ENCODE data around the gene KLHL24. TPM values are rescaled to one million over a fixed set of nuclear protein-coding genes. Genes with fewer than 3 reads are reported as not detected.

Gene KLHL24
- total RNA-seq, 1 donor from 2014 or later = 105 TPM

DNA sequence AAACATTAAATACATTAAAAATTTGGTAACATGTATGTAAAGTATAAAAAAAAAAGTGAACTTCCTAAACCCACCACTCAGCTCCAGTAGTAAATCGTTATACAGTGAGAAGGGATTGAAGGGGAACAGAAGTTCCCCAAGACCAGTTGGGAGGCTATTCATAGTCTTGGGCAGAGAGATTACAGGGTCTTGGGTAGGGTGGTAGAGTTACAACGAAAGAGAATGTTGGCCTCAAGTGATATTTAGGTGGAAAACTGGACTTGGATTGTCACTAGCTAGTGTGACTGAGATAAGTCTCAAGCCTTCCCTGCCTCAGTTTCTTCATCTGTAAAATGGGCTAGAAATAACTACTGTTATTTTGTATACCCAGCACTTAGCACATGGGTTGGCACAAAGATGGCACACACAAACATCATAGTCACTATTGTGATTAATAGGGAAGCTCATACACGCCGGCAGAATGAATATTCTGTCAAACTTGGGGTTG is 61.7 kb downstream of the KLHL24 start:
- peak overlapping the region; percentile 76 for H3K27ac Mint-ChIP-seq (ENCODE audit: unreplicated experiment)
- TF ChIP-seq, protein P1, sequence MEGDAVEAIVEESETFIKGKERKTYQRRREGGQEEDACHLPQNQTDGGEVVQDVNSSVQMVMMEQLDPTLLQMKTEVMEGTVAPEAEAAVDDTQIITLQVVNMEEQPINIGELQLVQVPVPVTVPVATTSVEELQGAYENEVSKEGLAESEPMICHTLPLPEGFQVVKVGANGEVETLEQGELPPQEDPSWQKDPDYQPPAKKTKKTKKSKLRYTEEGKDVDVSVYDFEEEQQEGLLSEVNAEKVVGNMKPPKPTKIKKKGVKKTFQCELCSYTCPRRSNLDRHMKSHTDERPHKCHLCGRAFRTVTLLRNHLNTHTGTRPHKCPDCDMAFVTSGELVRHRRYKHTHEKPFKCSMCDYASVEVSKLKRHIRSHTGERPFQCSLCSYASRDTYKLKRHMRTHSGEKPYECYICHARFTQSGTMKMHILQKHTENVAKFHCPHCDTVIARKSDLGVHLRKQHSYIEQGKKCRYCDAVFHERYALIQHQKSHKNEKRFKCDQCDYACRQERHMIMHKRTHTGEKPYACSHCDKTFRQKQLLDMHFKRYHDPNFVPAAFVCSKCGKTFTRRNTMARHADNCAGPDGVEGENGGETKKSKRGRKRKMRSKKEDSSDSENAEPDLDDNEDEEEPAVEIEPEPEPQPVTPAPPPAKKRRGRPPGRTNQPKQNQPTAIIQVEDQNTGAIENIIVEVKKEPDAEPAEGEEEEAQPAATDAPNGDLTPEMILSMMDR (IDR thresholded peaks at IDR 0.05) = no peak
- H3K36me3 Mint-ChIP-seq (ENCODE audit: unreplicated experiment) = peaks cover 5% of the 10 kb centered on the region
- H3K4me3 Mint-ChIP-seq (ENCODE audit: unreplicated experiment) = peak overlapping the region; percentile 69
- H3K4me1 Mint-ChIP-seq (ENCODE audit: unreplicated experiment) = peaks cover 39% of the 10 kb centered on the region
- no peak for DNase-seq (ENCODE audit: extremely low spot score, unreplicated experiment)
- H3K9me3 Mint-ChIP-seq (ENCODE audit: unreplicated experiment) = no peaks in the 10 kb centered on the region
- H3K27me3 Mint-ChIP-seq (ENCODE audit: unreplicated experiment) = no peaks in the 10 kb centered on the region

DNA sequence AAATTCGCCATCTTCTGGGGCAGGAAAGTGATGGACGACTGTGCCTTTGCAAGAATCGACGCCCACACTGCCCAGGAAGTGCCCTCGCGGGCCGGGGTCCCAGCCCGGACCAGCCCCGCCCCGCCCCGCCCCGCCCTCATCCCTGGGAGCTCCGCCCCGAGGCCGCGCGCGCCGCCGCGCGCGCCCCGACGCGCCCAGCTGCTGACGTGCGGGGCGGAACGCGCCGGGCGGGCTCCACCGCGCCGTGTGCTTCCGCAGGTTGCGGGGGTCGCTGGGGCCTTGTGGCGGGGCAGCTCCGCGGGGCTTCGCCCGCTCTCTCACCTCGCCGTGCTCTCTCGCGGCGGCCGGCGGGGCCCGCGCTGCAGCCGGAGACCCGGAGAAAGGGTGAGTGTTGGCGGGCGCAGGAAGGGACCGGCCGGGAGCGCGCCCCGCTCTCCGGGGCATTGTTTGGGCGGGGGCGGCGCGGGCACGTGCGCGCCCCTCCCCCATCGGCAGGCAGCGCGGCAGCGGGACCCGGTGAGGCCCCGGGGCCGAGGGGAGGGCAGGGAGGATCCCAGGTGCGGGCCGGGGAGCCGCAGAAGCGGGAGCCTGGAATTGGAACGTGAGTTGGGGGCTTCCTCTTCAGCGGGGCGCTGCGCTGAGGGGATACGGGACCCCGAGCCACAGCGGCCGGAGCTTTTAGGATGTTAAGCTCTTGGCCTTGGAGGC is 62.3 kb downstream of the KLHL24 start, which contains the start of gene YEATS2:
Gene YEATS2 (plus strand): TSS at position 188 of the 708 bp plus-strand sequence. CDS start 17,366 bp downstream, outside the sequence.
- peak within 1 kb of the TSS; percentile 78 for H3K4me3 Mint-ChIP-seq (ENCODE audit: unreplicated experiment)
- no peaks in the 10 kb centered on the region for H3K27me3 Mint-ChIP-seq (ENCODE audit: unreplicated experiment)
- no peaks in the 10 kb centered on the region for H3K9me3 Mint-ChIP-seq (ENCODE audit: unreplicated experiment)
- H3K27ac Mint-ChIP-seq (ENCODE audit: unreplicated experiment) = peak within 1 kb of the TSS; percentile 90
- H3K4me1 Mint-ChIP-seq (ENCODE audit: unreplicated experiment) = peaks cover 39% of the 10 kb centered on the region
- DNase-seq (ENCODE audit: extremely low spot score, unreplicated experiment) = peak; percentile 91
- peaks cover 5% of the 10 kb centered on the region for H3K36me3 Mint-ChIP-seq (ENCODE audit: unreplicated experiment)
- TF ChIP-seq, protein P1 (IDR thresholded peaks at IDR 0.05) = no peak

DNA sequence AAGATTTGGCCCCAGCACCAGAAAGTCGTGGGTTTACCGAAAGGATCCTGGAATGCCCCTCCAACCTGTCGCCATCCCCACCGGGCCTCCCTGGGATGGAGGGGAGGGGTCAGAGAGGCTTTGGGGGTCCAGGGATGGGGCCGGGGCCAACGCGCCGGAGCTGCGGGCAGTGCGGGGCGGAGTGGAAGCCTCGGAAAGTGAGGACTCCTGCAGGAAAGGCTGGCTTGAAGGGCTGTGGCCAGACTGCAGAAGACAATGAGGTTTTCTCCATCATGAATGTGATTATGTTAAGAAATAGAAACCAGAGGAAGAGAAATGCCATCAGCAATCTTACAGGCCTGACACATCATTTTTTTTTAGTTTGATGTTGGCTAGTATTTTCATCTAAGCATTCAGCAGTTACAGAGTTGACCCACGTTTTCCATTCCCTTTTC is 62.9 kb downstream of the KLHL24 start:
- peaks cover 40% of the 10 kb centered on the region for H3K4me1 Mint-ChIP-seq (ENCODE audit: unreplicated experiment)

DNA sequence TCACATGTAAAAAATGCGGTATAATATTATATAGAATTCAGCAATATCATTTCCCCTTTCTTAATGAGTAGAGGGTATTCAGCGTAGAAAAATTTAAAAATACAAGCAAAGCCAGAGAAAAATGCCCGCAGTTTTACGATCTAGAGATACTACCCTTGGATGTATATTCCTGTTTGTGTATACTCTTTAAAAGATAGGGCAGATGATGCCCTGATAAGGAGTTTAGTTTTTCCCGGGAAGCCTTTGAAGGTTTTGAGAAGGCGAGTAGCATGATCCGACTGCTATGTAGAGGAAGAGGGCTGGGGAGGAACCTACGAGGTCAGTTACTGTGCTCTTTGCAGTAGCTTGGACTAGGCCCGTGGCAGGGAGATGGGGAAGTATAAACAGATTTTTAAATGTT is 63.3 kb downstream of the KLHL24 start:
- H3K36me3 Mint-ChIP-seq (ENCODE audit: unreplicated experiment) = peaks cover 5% of the 10 kb centered on the region
- H3K4me3 Mint-ChIP-seq (ENCODE audit: unreplicated experiment) = peak overlapping the region; percentile 78
- H3K9me3 Mint-ChIP-seq (ENCODE audit: unreplicated experiment) = no peaks in the 10 kb centered on the region
- peaks cover 43% of the 10 kb centered on the region for H3K4me1 Mint-ChIP-seq (ENCODE audit: unreplicated experiment)
- H3K27me3 Mint-ChIP-seq (ENCODE audit: unreplicated experiment) = no peaks in the 10 kb centered on the region
- no peak for DNase-seq (ENCODE audit: extremely low spot score, unreplicated experiment)
- peak overlapping the region; percentile 90 for H3K27ac Mint-ChIP-seq (ENCODE audit: unreplicated experiment)
- TF ChIP-seq, protein P1 (IDR thresholded peaks at IDR 0.05) = no peak

More for the DNA sequence above, 62.9 kb downstream of the KLHL24 start:
- Mint-ChIP-seq H3K36me3 (ENCODE audit: unreplicated experiment) (peaks cover 5% of the 10 kb centered on the region), H3K27ac (ENCODE audit: unreplicated experiment) (peak overlapping the region; percentile 90), H3K27me3 (ENCODE audit: unreplicated experiment) (no peaks in the 10 kb centered on the region), H3K9me3 (ENCODE audit: unreplicated experiment) (no peaks in the 10 kb centered on the region), H3K4me3 (ENCODE audit: unreplicated experiment) (peak overlapping the region; percentile 78)
- no peak for DNase-seq (ENCODE audit: extremely low spot score, unreplicated experiment)
- TF ChIP-seq, protein P1 (IDR thresholded peaks at IDR 0.05) = no peak

DNA sequence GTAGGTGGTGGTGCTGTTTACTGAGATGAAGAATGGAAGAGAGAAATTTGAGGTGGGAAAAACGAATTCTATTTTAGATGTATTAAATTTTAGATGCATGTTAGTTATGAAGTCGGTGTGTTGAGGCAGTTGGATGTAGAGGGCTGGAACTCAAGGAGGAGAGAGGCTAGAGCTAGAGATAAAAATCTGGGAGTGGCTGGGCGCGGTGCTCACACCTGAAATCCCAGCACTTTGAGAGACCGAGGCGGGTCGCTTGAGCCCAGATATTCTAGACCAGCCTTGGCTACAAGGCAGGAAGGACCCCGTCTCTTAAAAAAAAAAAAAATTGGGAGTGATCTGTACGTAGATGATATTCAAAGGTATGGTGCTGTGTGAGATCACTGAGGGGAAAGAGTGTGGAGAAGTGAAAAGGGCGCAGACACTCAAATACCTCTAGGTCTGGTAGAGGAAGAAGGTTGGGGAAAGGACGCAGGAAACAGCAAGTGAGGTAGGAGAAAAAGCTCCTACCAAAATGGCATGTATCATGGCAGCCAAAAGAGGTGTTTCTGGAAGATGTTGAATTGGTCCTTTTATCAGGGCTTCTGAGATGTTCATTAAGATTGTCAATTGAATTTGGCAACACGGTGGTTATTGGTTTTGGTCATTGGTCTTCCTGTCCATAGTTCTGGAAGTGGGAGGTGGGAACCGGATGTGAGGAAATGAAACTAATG is 64.0 kb downstream of the KLHL24 start:
- Mint-ChIP-seq H3K4me3 (ENCODE audit: unreplicated experiment) (peak overlapping the region; percentile 78), H3K36me3 (ENCODE audit: unreplicated experiment) (peaks cover 5% of the 10 kb centered on the region), H3K9me3 (ENCODE audit: unreplicated experiment) (no peaks in the 10 kb centered on the region), H3K27me3 (ENCODE audit: unreplicated experiment) (no peaks in the 10 kb centered on the region), H3K4me1 (ENCODE audit: unreplicated experiment) (peaks cover 43% of the 10 kb centered on the region), H3K27ac (ENCODE audit: unreplicated experiment) (peak overlapping the region; percentile 90)
- TF ChIP-seq, protein P1 (IDR thresholded peaks at IDR 0.05) = no peak
- DNase-seq (ENCODE audit: extremely low spot score, unreplicated experiment) = no peak
